Measurements from ENCODE around the gene PPM1F. TPM values are rescaled to one million over a fixed set of nuclear protein-coding genes. Genes with fewer than 3 reads are reported as not detected.

Gene PPM1F
- total RNA-seq, 2 donors from 2014 or later, result 37.6 to 49.2 TPM

DNA sequence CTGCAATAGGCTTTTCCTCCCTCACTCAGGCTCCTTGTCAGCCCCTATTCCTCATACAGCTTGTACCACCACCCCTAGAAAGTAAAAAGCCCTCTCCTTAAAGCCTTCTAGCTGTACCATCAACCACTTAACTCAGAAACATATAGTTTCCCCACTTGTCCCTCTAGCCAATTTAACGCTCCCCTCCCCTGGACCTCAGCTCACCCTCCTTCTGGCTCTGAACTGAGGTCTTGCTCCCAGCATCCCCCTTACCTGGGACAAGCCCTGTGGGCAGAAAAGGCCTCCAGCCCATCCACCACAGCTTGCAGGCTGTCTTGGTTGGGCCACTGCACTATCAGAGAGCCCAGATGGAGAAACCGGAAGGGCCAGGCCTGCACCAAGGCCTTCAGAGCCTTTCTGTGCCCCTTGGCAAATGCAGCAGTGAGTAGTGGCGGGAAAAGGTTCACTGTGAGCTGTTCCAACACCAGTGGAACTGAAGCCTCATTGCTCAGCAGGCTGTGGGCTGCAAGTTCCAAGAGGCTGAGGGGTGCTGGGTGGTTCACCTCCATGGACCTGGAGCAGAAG, 42.3 kb upstream of the PPM1F start:
- Histone ChIP-seq H3K4me1 (ENCODE audit: control insufficient read depth, insufficient read depth, low read length) (peaks cover 7% of the 10 kb centered on the region), H3K27me3 (ENCODE audit: control insufficient read depth, insufficient read depth, low read length, poor library complexity, severe bottlenecking) (peaks cover 20% of the 10 kb centered on the region), H3K27ac (ENCODE audit: low read depth, low read length) (no peak overlapping the region), H3K36me3 (ENCODE audit: control insufficient read depth, insufficient read depth, low read length) (no peaks in the 10 kb centered on the region), H3K9ac (ENCODE audit: extremely low read depth, low read length, poor library complexity, severe bottlenecking) (no peak overlapping the region), H3K4me3 (ENCODE audit: low read length) (no peak overlapping the region), H3K9me3 (ENCODE audit: control insufficient read depth, low read length) (no peaks in the 10 kb centered on the region)
- Mint-ChIP-seq H3K36me3 (ENCODE audit: low read depth) (no peaks in the 10 kb centered on the region), H3K27ac (no peak overlapping the region), H3K4me1 (peaks cover 5% of the 10 kb centered on the region), H3K4me3 (no peak overlapping the region), H3K27me3 (ENCODE audit: insufficient read depth) (peaks cover 92% of the 10 kb centered on the region), H3K9me3 (no peaks in the 10 kb centered on the region)
- no peak for TF ChIP-seq CTCF (conservative IDR thresholded peaks at IDR 0.05)
- 79 to 91% methylated on average over 2 to 3 of the region's 3 CpGs for WGBS, 2 experiments (ENCODE audit: insufficient coverage in 1 of 2, insufficient read length in 1 of 2)
- no peak for DNase-seq

GRCh38 chr22:21992593-21993237, 40.1 kb upstream of the PPM1F start:
- no peak for TF ChIP-seq CTCF (conservative IDR thresholded peaks at IDR 0.05)
- Mint-ChIP-seq H3K4me1 (peaks cover 3% of the 10 kb centered on the region), H3K36me3 (ENCODE audit: low read depth) (no peaks in the 10 kb centered on the region), H3K4me3 (no peak overlapping the region), H3K27me3 (ENCODE audit: insufficient read depth) (peaks cover 96% of the 10 kb centered on the region), H3K9me3 (no peaks in the 10 kb centered on the region), H3K27ac (no peak overlapping the region)
- WGBS, 2 experiments (ENCODE audit: insufficient coverage in 1 of 2, insufficient read length in 1 of 2), result 89 to 94% methylated on average over 5 to 7 of the region's 7 CpGs
- Histone ChIP-seq H3K27me3 (ENCODE audit: control insufficient read depth, insufficient read depth, low read length, poor library complexity, severe bottlenecking) (peaks cover 9% of the 10 kb centered on the region), H3K4me1 (ENCODE audit: control insufficient read depth, insufficient read depth, low read length) (peaks cover 3% of the 10 kb centered on the region), H3K4me3 (ENCODE audit: low read length) (no peak overlapping the region), H3K9ac (ENCODE audit: extremely low read depth, low read length, poor library complexity, severe bottlenecking) (no peak overlapping the region), H3K9me3 (ENCODE audit: control insufficient read depth, low read length) (no peaks in the 10 kb centered on the region), H3K27ac (ENCODE audit: low read depth, low read length) (no peak overlapping the region), H3K36me3 (ENCODE audit: control insufficient read depth, insufficient read depth, low read length) (no peaks in the 10 kb centered on the region)
- DNase-seq, result no peak

GRCh38 chr22:21991774-21992173, 39.1 kb upstream of the PPM1F start:
- Histone ChIP-seq H3K9ac (ENCODE audit: extremely low read depth, low read length, poor library complexity, severe bottlenecking) (no peak overlapping the region), H3K9me3 (ENCODE audit: control insufficient read depth, low read length) (no peaks in the 10 kb centered on the region), H3K36me3 (ENCODE audit: control insufficient read depth, insufficient read depth, low read length) (no peaks in the 10 kb centered on the region), H3K4me1 (ENCODE audit: control insufficient read depth, insufficient read depth, low read length) (no peaks in the 10 kb centered on the region), H3K4me3 (ENCODE audit: low read length) (no peak overlapping the region), H3K27ac (ENCODE audit: low read depth, low read length) (no peak overlapping the region), H3K27me3 (ENCODE audit: control insufficient read depth, insufficient read depth, low read length, poor library complexity, severe bottlenecking) (peaks cover 9% of the 10 kb centered on the region)
- Mint-ChIP-seq H3K4me1 (no peaks in the 10 kb centered on the region), H3K27me3 (ENCODE audit: insufficient read depth) (peaks cover 95% of the 10 kb centered on the region), H3K36me3 (ENCODE audit: low read depth) (no peaks in the 10 kb centered on the region), H3K27ac (no peak overlapping the region), H3K9me3 (no peaks in the 10 kb centered on the region), H3K4me3 (no peak overlapping the region)
- 95 to 99% methylated on average over 4 to 5 of the region's 5 CpGs for WGBS, 2 experiments (ENCODE audit: insufficient coverage in 1 of 2, insufficient read length in 1 of 2)
- TF ChIP-seq CTCF (conservative IDR thresholded peaks at IDR 0.05), result no peak
- no peak for DNase-seq
